Stimulated activated CD4-positive, alpha-beta T cell treated with anti-CD3 and anti-CD28 coated beads, Interleukin-4, amount 100 ng/mL, for 24 hours (primary cell): ENCODE results near the gene MTMR2.
A peak's percentile ranks its signal among the peaks of the same experiment; 100 is the strongest.

Source experiments
- DNase-seq: peaks from one replicate; pipeline ENCODE4 v3.0.0-alpha.2; 2020

MTMR2 gene

DNA sequence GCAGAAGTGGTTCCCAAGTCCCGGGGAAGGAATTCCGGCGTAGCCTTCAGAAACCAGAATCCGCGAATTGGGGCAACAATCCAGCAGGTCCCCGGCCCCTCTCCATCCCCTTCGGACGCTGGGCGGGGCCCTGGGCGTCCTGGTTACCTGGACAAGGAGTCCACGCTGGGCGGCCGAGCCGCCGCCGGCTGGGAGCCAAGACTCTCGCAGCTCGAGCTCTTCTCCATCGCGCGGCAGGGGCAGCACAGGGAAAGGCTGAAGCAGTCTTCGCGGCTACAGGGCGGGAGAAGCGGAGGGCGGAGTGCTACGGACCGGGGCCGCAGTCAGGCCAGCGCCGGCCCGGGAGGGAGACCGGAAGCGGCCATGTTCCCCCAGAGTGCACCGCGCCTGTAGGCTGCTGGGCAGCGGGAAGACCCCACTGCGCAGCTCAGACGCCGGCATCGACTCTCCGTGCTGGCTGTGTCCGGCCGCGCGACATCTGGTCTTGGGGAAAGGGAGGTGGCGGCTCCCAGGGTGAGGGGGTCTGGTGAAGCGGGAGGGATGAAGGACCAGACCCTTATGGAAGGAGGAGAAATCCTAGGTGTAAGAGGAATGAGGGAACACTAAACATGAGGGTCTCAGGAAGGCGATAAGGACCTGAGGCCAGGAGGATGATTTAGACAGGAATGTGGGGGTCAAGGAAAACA, at the start of gene MTMR2:
TSS of gene MTMR2 (minus strand) at position 380 of the 686 bp plus-strand sequence. CDS start at position 227, 153 bp downstream.
- DNase-seq = peak; percentile 55

DNA sequence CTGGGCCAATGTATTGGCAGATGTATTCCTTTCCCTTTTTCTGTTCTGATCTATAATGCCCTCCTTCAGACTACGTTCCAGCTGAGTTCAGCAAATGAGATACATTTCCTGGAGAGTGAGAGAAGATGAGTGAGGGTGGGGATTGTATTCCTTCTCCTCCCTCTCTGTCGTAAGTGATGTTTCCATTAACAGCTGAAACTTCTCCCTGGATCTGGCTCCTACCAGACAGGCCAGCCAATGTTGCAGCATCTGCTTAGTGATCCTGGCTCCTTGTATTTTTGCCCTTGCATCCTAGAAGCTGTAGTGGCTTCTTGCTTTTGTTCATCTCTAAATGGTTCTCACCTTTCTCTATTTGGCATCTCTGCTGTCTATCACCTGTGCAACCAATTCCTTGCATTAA, 48.2 kb upstream of the MTMR2 start:
- no peak for DNase-seq

DNA sequence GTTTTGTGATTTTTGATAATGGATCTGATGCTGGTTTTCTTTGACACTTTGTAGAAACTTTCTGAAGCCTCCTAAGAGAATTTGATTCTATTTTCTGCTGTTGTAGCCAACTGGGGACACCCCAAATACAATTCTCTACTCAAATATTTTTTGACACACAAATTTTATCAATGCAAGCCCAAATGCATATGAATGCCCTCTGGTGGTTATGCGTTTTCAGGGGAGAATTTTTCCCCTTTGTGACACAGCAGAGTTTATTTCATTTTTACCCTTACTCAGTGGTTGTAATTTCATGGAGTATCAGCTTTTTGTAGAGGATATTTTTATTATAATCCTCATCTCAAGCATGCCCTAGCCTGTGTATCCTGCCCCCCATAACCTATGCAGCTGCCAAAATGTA, 44.7 kb upstream of the MTMR2 start:
- DNase-seq = no peak

DNA sequence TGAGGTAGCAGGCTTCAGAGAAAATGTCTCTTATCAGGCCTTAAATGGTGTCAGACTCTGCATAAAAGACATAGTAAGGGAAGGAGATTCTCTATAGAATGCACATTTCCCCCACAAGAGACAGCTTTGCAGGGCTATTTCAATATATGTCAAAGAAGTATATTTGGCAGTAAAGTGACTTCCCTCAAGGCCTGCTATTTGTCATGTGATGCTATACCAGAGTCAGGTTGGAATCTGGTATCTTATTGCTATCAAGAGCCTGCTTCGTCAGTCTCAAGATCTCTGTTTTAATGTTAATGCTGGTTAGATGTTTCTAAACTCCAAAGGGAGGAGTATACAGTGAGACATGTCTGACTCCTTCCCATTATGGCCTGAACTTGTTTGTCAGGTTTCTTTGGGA, 40.4 kb upstream of the MTMR2 start:
- DNase-seq = no peak

DNA sequence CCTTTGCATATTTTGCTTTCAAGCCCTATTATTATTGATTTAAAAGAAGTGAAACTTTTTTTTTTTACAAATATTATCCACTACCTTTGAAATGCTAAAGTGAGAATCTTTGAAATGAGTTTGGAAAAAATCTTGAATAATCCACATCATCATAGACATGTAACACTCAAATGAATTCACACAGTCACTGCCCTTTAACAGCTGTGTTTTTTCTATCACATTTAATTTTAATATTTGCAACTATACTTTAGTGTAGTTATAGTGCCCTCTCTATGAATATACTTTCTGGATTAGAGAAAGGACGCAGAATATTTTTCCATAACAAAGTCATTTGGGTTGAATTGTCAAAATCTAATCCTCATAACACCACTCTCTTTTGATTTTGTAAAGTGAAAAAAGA, 37.9 kb upstream of the MTMR2 start:
- DNase-seq = no peak

DNA sequence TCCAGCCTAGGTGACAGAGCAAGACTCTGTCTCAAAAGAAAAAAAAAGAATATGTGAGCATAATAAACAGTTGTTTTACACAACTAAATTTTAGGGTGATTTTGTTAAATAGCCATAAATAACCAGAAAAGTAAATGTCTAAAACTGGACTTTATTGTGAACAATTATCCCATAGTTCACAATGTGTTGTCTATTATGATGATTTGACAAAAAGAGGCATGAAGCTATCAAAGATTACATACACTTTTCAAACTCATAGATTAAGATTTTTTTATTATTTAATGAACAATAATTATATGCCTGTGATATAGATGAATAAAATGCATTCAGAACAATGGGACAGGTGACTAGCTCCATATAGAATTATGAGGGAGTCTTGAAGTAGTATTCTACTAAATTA, 27.0 kb upstream of the MTMR2 start:
- no peak for DNase-seq

DNA sequence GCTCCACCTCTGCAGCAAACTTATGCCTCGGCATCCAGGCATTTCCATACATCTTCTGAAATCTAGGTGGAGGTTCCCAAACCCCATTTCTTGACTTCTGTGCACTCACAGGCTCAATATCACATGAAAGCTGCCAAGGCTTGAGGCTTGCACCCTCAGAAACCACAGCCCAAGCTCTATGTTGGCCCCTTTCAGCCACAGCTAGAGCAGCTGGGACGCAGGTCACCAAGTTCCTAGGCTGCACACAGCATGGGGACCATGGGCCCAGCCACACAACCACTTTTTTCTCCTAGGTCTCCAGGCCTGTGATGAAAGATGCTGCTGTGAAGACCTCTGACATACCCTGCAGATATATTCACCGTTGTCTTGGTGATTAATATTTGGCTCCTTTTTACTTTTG, 24.7 kb upstream of the MTMR2 start:
- DNase-seq = no peak

DNA sequence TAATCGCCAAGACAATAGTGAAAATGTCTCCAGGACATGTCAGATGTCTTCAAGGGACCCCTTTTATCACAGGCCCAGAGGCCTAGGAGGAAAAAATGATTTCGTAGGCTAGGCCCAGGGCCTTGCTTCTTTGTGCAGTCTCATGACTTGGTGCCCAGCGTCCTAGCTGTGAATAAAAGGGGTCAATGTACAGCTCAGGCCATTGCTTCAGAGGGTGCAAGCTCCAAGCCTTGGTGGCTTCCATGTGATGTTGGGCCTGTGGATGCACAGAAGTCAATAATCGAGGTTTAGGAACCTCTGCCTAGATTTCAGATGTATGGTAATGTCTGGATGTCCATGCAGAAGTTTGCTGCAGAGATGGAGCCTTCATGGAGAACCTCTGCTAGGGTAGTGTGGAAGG, 20.7 kb upstream of the MTMR2 start:
- DNase-seq = no peak

DNA sequence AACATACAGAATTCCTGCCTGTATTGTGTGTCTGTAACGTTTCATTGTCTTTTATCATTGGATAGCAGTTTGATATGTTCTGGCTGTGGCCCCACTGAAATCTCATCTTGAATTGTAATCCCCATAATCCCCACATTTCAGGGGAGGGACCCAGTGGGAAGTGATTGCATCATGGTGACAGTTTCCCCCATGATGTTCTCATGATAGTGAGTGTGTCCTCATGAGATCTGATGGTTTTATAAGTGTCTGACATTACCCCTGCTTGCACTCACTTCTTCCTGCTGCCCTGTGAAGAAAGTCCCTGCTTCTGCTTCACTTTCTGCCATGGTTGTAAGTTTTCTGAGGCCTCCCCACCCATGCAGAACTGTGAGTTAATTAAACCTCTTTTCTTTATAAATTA, 19.6 kb upstream of the MTMR2 start:
- no peak for DNase-seq

DNA sequence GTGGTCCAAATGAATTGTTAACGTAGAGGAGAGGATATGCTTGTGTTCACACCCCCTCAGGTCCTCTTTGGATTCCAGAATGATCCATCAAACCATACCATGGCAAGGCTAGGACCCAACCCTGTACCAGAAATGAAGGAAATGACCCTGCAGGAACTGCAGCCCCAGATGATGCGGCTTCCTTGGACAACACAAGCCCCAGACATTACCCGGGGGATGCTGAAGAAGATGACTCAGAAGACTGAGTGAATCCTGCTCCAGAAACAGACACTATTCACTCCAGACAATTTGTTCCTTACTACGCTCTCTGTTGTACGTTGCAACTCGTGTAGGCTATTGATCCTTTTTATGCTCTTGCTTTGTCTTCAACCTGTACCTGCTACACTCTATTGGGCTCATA, 15.2 kb upstream of the MTMR2 start:
- DNase-seq = no peak

DNA sequence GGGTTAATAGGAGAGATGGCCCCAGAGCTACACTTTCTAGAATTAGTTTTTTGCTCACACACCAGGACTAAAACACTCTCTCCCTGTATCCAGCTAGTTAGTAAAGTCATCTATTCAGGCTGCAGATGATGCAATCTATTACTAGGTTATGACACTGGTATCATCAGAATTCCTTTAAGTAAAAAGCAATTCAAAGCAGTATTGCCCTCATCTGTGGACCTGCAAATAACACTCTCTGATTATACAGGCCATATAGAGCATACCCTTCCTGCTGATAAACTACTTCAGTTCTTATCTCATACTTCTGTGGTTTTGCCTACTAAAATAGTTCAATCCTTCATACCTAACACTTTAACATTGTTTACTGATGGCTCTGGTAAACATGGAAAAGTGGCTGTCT, 13.5 kb upstream of the MTMR2 start:
- DNase-seq = no peak

DNA sequence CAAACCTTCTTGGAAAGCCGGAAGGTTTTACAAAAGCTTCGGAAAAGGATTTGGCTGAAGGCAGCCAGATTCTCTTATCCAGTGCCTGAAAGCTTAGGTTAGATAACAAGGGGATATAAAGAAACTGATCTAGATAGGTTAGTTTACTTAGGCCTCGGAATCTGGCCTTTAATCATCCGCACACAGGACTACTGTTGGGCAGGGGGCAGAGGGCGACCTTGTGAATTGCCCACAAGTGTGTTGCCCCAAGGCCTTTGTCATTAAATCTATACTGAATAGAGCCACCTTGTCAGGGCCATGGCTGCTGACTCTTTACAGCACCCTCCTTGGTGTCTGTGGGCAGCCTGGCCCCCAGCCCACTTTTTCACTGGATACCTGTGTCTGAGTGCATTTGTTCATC, 9.7 kb upstream of the MTMR2 start:
- DNase-seq = no peak

DNA sequence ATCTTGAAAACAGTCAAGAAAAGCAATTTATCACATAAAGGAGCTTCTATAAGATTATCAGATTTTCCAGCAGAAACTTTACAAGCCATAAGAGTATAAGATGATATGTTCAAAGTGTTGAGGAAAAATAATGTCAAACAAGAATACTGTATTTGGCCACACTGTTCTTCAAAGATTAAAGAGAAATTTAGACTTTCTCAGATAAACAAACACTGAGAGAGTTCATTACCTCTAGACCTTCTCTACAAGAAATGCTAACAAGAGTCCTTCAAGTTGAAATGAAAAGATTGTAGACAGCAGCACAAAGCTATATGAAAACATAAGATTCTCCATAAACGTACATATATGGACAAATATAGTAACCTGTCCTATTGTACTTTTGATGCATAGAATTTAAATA, 8.0 kb upstream of the MTMR2 start:
- DNase-seq = no peak

DNA sequence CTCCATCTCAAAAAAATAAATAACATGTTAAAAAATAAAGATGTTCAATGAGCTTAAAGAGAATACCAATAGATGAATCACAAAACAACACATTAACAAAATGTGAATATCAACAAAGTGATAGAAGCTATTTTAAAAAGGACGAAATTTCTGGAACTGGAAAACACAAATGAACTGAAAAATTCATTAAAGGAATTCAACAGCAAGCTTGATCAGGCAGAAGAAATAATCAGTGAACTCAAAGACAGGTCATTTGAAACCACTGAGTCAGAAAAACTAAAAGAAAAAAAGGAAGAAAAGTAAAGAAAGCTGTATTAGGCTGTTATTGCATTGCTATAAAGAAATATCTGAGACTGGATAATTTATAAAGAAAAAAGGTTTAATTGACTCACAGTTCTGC, 7.0 kb upstream of the MTMR2 start:
- DNase-seq = no peak

DNA sequence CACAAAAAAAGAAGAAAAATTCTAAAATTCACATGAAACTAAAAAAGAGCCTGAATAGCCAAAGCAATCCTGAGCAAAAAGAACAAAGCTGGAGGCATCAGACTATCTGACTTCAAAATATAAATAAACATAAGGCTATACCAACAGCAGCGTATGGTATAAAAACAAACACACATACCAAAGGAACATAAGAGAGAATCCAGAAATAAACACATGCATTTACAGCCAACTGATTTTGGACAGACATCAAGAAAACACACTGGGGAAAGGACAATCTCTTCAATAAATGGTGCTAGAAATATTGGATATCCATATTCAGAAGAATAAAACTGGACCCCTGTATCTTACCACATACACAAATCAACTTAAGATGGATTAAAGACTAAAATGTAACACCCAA, 2.8 kb upstream of the MTMR2 start:
- DNase-seq = no peak

DNA sequence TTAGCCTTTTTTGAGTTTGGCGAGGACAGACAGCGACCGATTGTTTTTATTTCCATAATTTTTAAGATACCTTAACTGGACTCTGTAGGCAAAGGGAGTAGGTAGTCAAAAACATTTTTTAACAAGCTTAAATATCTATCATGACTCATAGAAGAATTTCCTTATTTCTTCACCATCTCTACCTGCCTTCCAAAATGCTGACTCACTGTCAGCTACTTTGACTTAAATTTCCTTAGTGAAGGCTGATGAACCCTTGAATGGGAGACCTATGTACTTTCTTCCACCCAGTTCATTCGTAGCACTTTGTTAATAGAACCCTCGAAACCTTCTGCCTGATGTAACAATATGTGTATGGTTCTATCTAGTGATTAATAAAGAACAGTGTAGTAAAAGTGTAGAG, 1.1 kb upstream of the MTMR2 start:
- no peak for DNase-seq

DNA sequence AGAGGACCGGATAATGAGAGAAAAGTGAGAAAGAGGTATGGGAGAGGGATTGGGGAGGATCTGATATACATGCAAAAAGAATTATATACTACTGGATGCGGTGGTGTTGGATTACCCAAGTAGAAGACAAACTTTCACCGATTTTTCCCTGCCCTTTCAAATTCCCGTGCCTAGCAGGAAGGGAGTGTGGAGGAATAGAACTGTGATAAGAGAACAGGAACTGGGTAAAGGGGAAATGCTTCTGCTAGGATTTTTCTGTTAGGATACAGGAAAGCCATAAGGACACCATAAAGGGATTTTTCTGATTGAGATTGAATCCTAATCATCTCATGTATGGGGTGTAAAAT, 480 bp upstream of the MTMR2 start:
- no peak for DNase-seq

DNA sequence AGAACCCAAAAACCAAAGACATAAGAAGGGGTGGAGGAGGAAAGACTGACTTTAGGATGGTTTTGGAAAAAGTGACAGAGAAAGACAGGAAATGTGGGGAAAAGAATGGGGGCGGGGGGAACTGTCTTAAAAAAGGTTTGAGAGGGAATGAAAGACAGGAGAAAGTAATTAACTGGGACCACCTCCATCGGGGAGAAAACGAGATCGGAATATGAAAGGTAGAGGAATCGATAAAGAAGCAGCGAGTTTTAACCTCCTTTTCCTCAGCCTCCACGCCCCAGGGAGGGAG, 524 bp downstream of the MTMR2 start:
- peak; percentile 4 for DNase-seq

DNA sequence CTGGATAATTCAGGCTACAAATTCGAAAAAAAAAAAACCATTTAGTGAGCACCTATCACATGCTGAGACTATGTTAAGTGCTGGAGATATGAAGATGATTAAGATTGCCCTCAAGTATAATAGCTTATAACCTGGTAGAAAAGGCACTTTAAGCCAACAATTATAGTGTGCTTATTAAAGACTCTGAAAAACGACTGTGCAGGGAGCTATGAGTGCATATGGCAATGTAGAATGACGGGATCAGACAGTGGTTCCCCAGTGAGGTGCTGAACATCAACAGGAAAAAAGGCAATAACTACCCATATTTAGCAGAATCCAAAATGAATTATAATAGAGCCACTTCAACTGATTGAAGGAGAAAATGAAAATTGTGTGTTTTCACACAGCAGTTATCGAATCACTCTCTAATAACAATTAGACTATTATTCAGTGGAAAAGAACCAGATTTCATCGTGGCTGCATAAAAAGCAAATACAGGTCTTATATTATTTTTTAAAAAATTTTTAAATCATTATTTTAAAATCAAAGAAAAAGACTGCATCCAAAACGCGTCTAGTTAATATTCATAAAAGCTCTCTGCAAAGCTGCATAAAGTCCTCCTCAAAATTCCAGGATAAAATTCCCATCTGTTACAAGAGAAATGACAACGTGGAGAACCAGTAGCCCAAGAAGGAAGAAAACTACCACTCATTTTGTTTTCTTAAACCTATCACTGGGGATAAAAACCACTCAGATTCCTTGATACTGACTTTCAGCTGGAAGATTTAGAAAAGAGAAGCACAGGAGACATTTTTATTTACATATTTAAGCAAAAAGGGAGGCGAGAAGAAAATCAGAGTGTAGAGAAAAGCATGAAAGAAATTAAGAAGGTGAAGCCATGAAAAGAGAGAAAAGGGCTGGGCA, 1.1 kb downstream of the MTMR2 start:
- DNase-seq = no peak

DNA sequence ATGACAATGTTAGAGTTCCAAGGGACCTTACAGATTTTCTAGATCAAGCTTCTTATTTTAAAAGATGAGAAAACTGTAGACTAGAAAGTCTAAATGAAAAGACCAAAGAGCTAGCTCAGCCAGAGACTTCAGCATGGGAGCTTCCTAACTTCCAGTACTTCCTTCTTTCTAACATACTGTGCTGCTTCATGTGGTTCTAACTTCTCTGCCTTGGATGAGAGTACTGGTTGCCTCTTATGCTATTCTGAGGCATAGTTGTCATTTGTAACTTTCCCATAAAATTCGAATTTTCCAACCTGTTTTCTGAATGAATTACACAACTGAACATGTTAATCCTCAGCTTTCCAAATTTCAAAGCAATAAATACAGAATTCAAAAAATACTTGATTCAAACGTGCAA, 1.8 kb downstream of the MTMR2 start:
- no peak for DNase-seq

DNA sequence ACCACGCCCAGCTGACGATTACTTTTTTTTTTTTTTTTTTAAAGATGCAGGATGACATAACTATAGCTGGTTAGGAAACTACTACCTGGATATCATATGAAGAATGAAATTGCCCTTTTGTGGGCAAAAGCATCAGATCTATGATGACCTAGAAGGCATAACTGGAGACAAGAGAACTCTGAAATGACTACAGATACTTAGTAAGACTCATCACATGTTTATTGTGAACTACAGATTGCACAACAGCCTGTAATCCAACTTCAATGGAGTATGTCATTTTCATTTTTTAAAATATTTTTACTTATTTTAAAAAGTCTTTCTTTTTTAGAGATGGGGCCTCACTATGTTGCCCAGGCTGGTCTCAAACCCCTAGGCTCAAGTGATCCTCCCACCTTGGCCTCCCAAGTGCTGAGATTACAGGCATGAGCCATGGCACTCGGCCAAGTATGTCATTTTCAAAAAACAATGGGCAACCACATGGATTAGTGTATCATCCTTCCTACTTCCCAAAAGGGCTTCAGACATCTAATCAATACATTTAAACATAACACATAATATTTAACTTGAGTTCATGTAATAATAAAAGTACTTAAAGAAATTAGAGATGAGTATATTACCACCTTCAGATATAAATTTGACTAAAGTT, 3.3 kb downstream of the MTMR2 start:
- no peak for DNase-seq

DNA sequence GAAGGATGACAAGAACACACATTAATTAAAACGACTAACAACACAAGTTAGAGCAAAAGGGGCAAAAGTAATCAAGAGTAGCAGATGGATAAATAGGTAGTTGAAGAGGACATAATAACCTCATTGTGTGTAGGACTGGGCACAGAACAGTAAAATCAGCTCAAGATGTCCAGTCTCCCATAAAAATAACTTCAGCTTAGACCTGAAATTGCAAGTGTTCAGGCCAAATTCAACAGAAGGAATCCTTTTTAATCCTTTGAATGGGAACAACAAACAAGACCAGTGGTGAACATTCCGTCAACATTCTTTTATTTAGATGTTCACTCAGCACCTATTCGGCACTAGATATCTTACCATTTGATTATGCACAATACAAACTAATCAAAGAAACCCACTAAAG, 4.4 kb downstream of the MTMR2 start:
- DNase-seq = no peak

DNA sequence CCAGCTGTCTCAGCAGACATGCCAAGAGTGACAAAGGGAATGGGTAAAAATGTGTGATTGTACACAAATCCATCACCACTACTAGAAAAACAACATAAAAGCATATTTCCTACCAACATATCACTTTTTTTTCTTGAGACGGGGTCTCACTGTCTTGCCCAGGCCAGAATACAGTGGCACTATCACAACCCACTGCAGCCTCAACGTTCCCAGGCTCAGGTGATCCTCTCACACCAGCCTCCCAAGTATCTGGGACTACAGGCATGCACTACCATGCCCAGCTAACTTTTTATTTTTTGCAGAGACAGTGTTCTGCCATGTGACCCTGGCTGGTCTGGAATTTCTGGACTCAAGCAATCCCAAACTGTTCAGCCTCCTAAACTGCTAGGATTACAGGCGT, 5.2 kb downstream of the MTMR2 start:
- DNase-seq = no peak

DNA sequence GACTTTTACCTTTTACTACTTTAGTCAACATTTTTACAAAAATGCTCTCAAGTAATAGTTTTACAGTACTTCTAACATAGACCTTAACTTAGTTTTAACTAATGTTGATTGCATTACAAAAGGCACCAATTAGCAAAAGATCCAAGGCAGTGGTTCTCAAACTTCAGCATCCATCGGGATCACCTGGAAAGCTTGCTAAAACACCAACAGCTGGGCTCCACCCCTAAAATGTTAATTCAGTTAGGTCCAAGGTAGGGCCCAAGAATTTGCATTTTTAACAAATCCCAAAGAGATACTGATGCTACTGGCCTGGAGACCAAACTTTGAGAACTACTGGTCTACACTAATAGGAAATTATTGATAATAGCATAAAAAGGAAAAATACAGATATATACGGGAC, 5.9 kb downstream of the MTMR2 start:
- no peak for DNase-seq
